ENCODE data around the gene PPP1R36. TPM values are rescaled to one million over a fixed set of nuclear protein-coding genes. Genes with fewer than 3 reads are reported as not detected.

The PPP1R36 gene
- total RNA-seq (not detected), total RNA-seq (0.45 to 0.46 reads per million in 2 donors)

GRCh38 chr14:64549791-64550620 is at the start of gene PPP1R36:
Gene PPP1R36, plus strand, starts transcription at chr14:64549961. Its CDS starts 37 bp downstream, at chr14:64549998.
- peak; percentile 99 for ATAC-seq
- peak; percentile 27 to 42 (median 31) for DNase-seq
- Mint-ChIP-seq H3K27ac (no peak within 1 kb of the TSS), H3K36me3 (ENCODE audit: low read depth) (peaks cover 2% of the 10 kb centered on the region), H3K4me1 (peaks cover 17% of the 10 kb centered on the region), H3K27me3 (peaks cover 6% of the 10 kb centered on the region), H3K4me3 (peak within 1 kb of the TSS; percentile 85)
- no peaks in the 10 kb centered on the region for H3K9me3 ChIP-seq (ENCODE audit: control insufficient read depth, low read length, poor library complexity, severe bottlenecking)

GRCh38 chr14:64500088-64500487 is 49.7 kb upstream of the PPP1R36 start:
- DNase-seq (no peak), ATAC-seq (no peak)
- peaks cover 3% of the 10 kb centered on the region for H3K36me3 Mint-ChIP-seq (ENCODE audit: low read depth)
- H3K9me3 ChIP-seq (ENCODE audit: control insufficient read depth, low read length, poor library complexity, severe bottlenecking) = no peaks in the 10 kb centered on the region
- peak overlapping the region; percentile 82 for H3K4me3 Mint-ChIP-seq
- peak overlapping the region; percentile 99 for H3K27ac Mint-ChIP-seq
- H3K27me3 Mint-ChIP-seq = no peaks in the 10 kb centered on the region
- peaks cover 45% of the 10 kb centered on the region for H3K4me1 Mint-ChIP-seq

GRCh38 chr14:64501411-64502171 is 48.2 kb upstream of the PPP1R36 start:
- H3K36me3 Mint-ChIP-seq (ENCODE audit: low read depth) = peaks cover 8% of the 10 kb centered on the region
- peak overlapping the region; percentile 99 for H3K27ac Mint-ChIP-seq
- H3K9me3 ChIP-seq (ENCODE audit: control insufficient read depth, low read length, poor library complexity, severe bottlenecking) = no peaks in the 10 kb centered on the region
- peaks cover 52% of the 10 kb centered on the region for H3K4me1 Mint-ChIP-seq
- no peak for DNase-seq
- no peaks in the 10 kb centered on the region for H3K27me3 Mint-ChIP-seq
- peak overlapping the region; percentile 99 for H3K4me3 Mint-ChIP-seq
- ATAC-seq = no peak

- ATAC-seq (no peak), DNase-seq (no peak)
- peak overlapping the region; percentile 99 for H3K4me3 Mint-ChIP-seq
- H3K4me1 Mint-ChIP-seq = peaks cover 53% of the 10 kb centered on the region
- no peaks in the 10 kb centered on the region for H3K27me3 Mint-ChIP-seq
- H3K27ac Mint-ChIP-seq = peak overlapping the region; percentile 99
- H3K36me3 Mint-ChIP-seq (ENCODE audit: low read depth) = peaks cover 8% of the 10 kb centered on the region
- no peaks in the 10 kb centered on the region for H3K9me3 ChIP-seq (ENCODE audit: control insufficient read depth, low read length, poor library complexity, severe bottlenecking)
Observed at GRCh38 chr14:64502456-64502855, 47.3 kb upstream of the PPP1R36 start.

- ATAC-seq (no peak), DNase-seq (no peak)
- Mint-ChIP-seq H3K27me3 (no peaks in the 10 kb centered on the region), H3K4me1 (peaks cover 54% of the 10 kb centered on the region), H3K36me3 (ENCODE audit: low read depth) (peaks cover 8% of the 10 kb centered on the region), H3K4me3 (peak overlapping the region; percentile 99), H3K27ac (peak overlapping the region; percentile 99)
- H3K9me3 ChIP-seq (ENCODE audit: control insufficient read depth, low read length, poor library complexity, severe bottlenecking) = no peaks in the 10 kb centered on the region
Observed at GRCh38 chr14:64502887-64503433, 46.8 kb upstream of the PPP1R36 start.

- Mint-ChIP-seq H3K4me3 (peak within 1 kb of the TSS; percentile 99), H3K27me3 (no peaks in the 10 kb centered on the region), H3K4me1 (peaks cover 59% of the 10 kb centered on the region), H3K27ac (peak within 1 kb of the TSS; percentile 99), H3K36me3 (ENCODE audit: low read depth) (peaks cover 8% of the 10 kb centered on the region)
- DNase-seq (peak; percentile 94 to 96 (median 95)), ATAC-seq (peak; percentile 76)
- H3K9me3 ChIP-seq (ENCODE audit: control insufficient read depth, low read length, poor library complexity, severe bottlenecking) = no peaks in the 10 kb centered on the region
Observed at GRCh38 chr14:64503434-64504309, 46.1 kb upstream of the PPP1R36 start, which contains the start of gene ZBTB25. Gene ZBTB25, minus strand, starts transcription at chr14:64503838. Its CDS starts 13,305 bp downstream, at chr14:64490533.

- DNase-seq (peak; percentile 72 to 80 (median 73)), ATAC-seq (peak; percentile 44)
- no peaks in the 10 kb centered on the region for H3K9me3 ChIP-seq (ENCODE audit: control insufficient read depth, low read length, poor library complexity, severe bottlenecking)
- Mint-ChIP-seq H3K36me3 (ENCODE audit: low read depth) (peaks cover 8% of the 10 kb centered on the region), H3K27me3 (no peaks in the 10 kb centered on the region), H3K27ac (peak within 1 kb of the TSS; percentile 99), H3K4me1 (peaks cover 64% of the 10 kb centered on the region), H3K4me3 (peak within 1 kb of the TSS; percentile 99)
Observed at GRCh38 chr14:64504310-64504896, 45.4 kb upstream of the PPP1R36 start, which contains the start of gene ZBTB1. Gene ZBTB1, plus strand, starts transcription at chr14:64504770. Its CDS starts 16,735 bp downstream, at chr14:64521505.

GRCh38 chr14:64504897-64505794 is 44.6 kb upstream of the PPP1R36 start:
- Mint-ChIP-seq H3K4me3 (peak overlapping the region; percentile 99), H3K27ac (peak overlapping the region; percentile 99), H3K4me1 (peaks cover 65% of the 10 kb centered on the region), H3K27me3 (no peaks in the 10 kb centered on the region), H3K36me3 (ENCODE audit: low read depth) (peaks cover 8% of the 10 kb centered on the region)
- peak; percentile 30 for ATAC-seq
- peak; percentile 68 to 75 (median 69) for DNase-seq
- H3K9me3 ChIP-seq (ENCODE audit: control insufficient read depth, low read length, poor library complexity, severe bottlenecking) = no peaks in the 10 kb centered on the region

GRCh38 chr14:64506721-64507120 is 43.0 kb upstream of the PPP1R36 start:
- no peak for DNase-seq
- Mint-ChIP-seq H3K36me3 (ENCODE audit: low read depth) (peaks cover 8% of the 10 kb centered on the region), H3K27ac (peak overlapping the region; percentile 99), H3K4me1 (peaks cover 76% of the 10 kb centered on the region), H3K4me3 (peak overlapping the region; percentile 99), H3K27me3 (no peaks in the 10 kb centered on the region)
- no peak for ATAC-seq
- H3K9me3 ChIP-seq (ENCODE audit: control insufficient read depth, low read length, poor library complexity, severe bottlenecking) = no peaks in the 10 kb centered on the region

GRCh38 chr14:64507376-64508156 is 42.2 kb upstream of the PPP1R36 start:
- DNase-seq = no peak
- ATAC-seq = no peak
- peaks cover 8% of the 10 kb centered on the region for H3K36me3 Mint-ChIP-seq (ENCODE audit: low read depth)
- no peaks in the 10 kb centered on the region for H3K9me3 ChIP-seq (ENCODE audit: control insufficient read depth, low read length, poor library complexity, severe bottlenecking)
- H3K27me3 Mint-ChIP-seq = no peaks in the 10 kb centered on the region
- peak overlapping the region; percentile 99 for H3K27ac Mint-ChIP-seq
- peaks cover 71% of the 10 kb centered on the region for H3K4me1 Mint-ChIP-seq
- H3K4me3 Mint-ChIP-seq = peak overlapping the region; percentile 99
